HepG2 (cell line): ENCODE results near the gene TAF13. TPM values are rescaled to one million over a fixed set of nuclear protein-coding genes. Genes with fewer than 3 reads are reported as not detected.

ENCODE experiments used
- GABPB1 ChIP-seq: IDR thresholded peaks from 2 replicates; pipeline ENCODE4 v1.6.1; 2016; ENCODE audit warnings: mild to moderate bottlenecking, missing genetic modification reagents, moderate library complexity, missing compliant biosample characterization
- HNF4A ChIP-seq: sonication (generic); formaldehyde crosslinking; IDR thresholded peaks from 2 replicates; pipeline ENCODE4 v1.4.0; 2020; ENCODE audit warnings: missing genetic modification reagents
- PAF1 ChIP-seq: IDR thresholded peaks from 2 replicates; pipeline ENCODE4 v1.6.1; 2016; ENCODE audit warnings: missing genetic modification reagents, missing compliant biosample characterization
- PCBP1 ChIP-seq: fragments of 200-400 bp; formaldehyde crosslinking; IDR thresholded peaks from 2 replicates; pipeline ENCODE4 v1.6.1; 2017; ENCODE audit warnings: mild to moderate bottlenecking, low read depth, low read length, borderline replicate concordance
- PHF21A ChIP-seq: sonication (generic); formaldehyde crosslinking; IDR thresholded peaks from 2 replicates; pipeline ENCODE4 v1.5.0; 2020; ENCODE audit warnings: mild to moderate bottlenecking, missing genetic modification reagents
- POLR2A ChIP-seq, 2 experiments: IDR thresholded peaks; 2 replicates each; pipeline ENCODE4 v1.6.1; 2011; ENCODE audit warnings: low read depth in 2 of 2, low read length in 2 of 2, mild to moderate bottlenecking in 1 of 2, moderate library complexity in 1 of 2; ENCODE audit not compliant: insufficient read depth in 1 of 2
- STAT5B ChIP-seq: sonication (generic); formaldehyde crosslinking; IDR thresholded peaks from 2 replicates; pipeline ENCODE4 v1.4.0; 2020; ENCODE audit warnings: missing genetic modification reagents
- ZBTB3 ChIP-seq: sonication (generic); formaldehyde crosslinking; IDR thresholded peaks from 2 replicates; pipeline ENCODE4 v1.4.0; 2020; ENCODE audit warnings: low read depth, mild to moderate bottlenecking, moderate library complexity, missing genetic modification reagents, borderline replicate concordance
- ZBTB7A ChIP-seq: sonication (generic); formaldehyde crosslinking; IDR thresholded peaks from 2 replicates; pipeline ENCODE4 v1.8.0; 2022; ENCODE audit warnings: mild to moderate bottlenecking, missing genetic modification reagents
- ZFX ChIP-seq: sonication (generic); formaldehyde crosslinking; IDR thresholded peaks from 2 replicates; pipeline ENCODE4 v1.4.0; 2020; ENCODE audit warnings: mild to moderate bottlenecking, low read depth, missing genetic modification reagents, moderate library complexity
- ZNF230 ChIP-seq: sonication (generic); formaldehyde crosslinking; IDR thresholded peaks from 2 replicates; pipeline ENCODE4 v1.4.0; 2020; ENCODE audit warnings: mild to moderate bottlenecking, missing genetic modification reagents
- ZNF382 ChIP-seq: sonication (generic); formaldehyde crosslinking; IDR thresholded peaks from 2 replicates; pipeline ENCODE4 v1.5.0; 2020; ENCODE audit warnings: missing genetic modification reagents, mild to moderate bottlenecking, borderline replicate concordance
- ZNF577 ChIP-seq: sonication (generic); formaldehyde crosslinking; IDR thresholded peaks from 2 replicates; pipeline ENCODE4 v1.4.0; 2020; ENCODE audit warnings: mild to moderate bottlenecking, low read depth, missing genetic modification reagents, borderline replicate concordance
- ZNF605 ChIP-seq: sonication (generic); formaldehyde crosslinking; IDR thresholded peaks from 2 replicates; pipeline ENCODE4 v1.8.0; 2022; ENCODE audit warnings: mild to moderate bottlenecking, missing genetic modification reagents
- ZNF766 ChIP-seq: sonication (generic); formaldehyde crosslinking; IDR thresholded peaks from 2 replicates; pipeline ENCODE4 v1.5.0; 2020; ENCODE audit warnings: missing genetic modification reagents, borderline replicate concordance
- polyA plus RNA-seq, 8 experiments: library from polyadenylated mRNA; depleted of rRNA in 3 of 8; stranded (reverse) in 7 of 8; unstranded in 1 of 8; fragments of >200 nt; fragmentation: Illumina TruSeq in 4 of 8; extraction: Trizol in 4 of 8; gene quantifications; 2 replicates each; pipeline versions ENCODE4 v1.2.1 to v1.2.3, GENCODE V29; 2011 to 2016; ENCODE audit warnings: low read depth in 4 of 8, missing spikeins in 1 of 8, mixed read lengths in 1 of 8; ENCODE audit not compliant: insufficient read depth in 1 of 8
- total RNA-seq, 5 experiments: library from RNA; depleted of rRNA; stranded (reverse); fragments of >200 nt; fragmentation: Illumina TruSeq; extraction: Trizol; gene quantifications; 2 replicates each; pipeline ENCODE4 v1.2.3, GENCODE V29; 2016; ENCODE audit warnings: low read depth in 1 of 5
- TF ChIP-seq, protein P1 (sequence below): sonication (generic); formaldehyde crosslinking; IDR thresholded peaks from 2 replicates; pipeline ENCODE4 v1.8.1; 2022; ENCODE audit warnings: low read depth, mild to moderate bottlenecking, missing genetic modification reagents
- TF ChIP-seq, protein P2 (sequence below): sonication (generic); formaldehyde crosslinking; IDR thresholded peaks from 2 replicates; pipeline ENCODE4 v1.4.0; 2020; ENCODE audit warnings: mild to moderate bottlenecking, low read depth, missing genetic modification reagents
- TF ChIP-seq, protein P3 (sequence below): sonication (generic); formaldehyde crosslinking; IDR thresholded peaks from 2 replicates; pipeline ENCODE4 v1.4.0; 2020; ENCODE audit warnings: missing genetic modification reagents, borderline replicate concordance
- TF ChIP-seq, protein P4 (sequence below): sonication (generic); formaldehyde crosslinking; IDR thresholded peaks from 2 replicates; pipeline ENCODE4 v1.8.0; 2022; ENCODE audit warnings: mild to moderate bottlenecking, missing genetic modification reagents, moderate library complexity
- TF ChIP-seq, protein P5 (sequence below): sonication (generic); formaldehyde crosslinking; IDR thresholded peaks from 2 replicates; pipeline ENCODE4 v1.4.0; 2020; ENCODE audit warnings: missing genetic modification reagents

The TAF13 gene
- total and polyA plus RNA-seq, 2 of the 13 experiments (the other 11 are each of a cell fraction or from before 2014, with no cell fraction given), result 11.5 to 36.3 TPM

DNA sequence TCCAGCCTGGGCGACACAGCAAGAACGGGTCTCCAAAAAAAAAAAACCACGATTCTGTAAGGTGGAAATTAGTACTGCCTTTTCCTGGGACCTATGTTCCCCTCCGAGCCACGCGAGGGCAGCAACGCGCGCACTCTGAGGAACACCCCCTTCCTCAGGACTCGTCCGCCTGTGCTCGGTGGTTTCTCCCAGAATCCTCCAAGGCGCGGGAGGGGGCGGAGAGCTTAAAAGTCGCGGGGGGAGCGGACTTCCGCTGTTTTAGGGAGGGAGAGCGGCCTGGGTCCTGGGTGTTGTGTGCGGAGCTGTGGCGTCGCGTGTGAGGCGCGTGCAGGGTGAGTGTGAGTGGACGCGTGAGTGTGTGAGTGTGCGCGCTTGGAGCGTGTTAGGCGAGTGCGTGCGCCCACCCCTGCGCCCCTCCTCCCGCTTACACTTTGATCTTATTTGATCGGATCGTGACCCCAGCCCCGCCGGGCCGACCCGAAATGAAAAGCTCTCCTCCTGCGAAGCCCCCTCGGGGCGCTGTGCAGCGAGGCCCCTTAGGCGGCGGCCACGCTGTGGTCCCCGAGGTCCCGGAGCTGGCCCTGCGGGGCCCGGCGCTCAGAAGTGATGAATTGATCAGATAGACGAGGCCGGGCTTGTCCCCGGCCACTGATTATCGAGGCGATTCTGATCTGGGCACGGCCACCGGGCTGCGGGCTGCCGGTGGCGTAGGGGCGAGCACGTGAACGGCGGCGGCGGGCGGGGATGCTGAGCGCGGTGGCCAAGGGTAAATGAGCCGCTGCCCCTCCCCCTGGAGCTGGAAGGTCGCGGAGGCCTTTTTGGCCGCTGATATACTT, 24.4 kb upstream of the TAF13 start (continued):
- TF ChIP-seq, protein P1, sequence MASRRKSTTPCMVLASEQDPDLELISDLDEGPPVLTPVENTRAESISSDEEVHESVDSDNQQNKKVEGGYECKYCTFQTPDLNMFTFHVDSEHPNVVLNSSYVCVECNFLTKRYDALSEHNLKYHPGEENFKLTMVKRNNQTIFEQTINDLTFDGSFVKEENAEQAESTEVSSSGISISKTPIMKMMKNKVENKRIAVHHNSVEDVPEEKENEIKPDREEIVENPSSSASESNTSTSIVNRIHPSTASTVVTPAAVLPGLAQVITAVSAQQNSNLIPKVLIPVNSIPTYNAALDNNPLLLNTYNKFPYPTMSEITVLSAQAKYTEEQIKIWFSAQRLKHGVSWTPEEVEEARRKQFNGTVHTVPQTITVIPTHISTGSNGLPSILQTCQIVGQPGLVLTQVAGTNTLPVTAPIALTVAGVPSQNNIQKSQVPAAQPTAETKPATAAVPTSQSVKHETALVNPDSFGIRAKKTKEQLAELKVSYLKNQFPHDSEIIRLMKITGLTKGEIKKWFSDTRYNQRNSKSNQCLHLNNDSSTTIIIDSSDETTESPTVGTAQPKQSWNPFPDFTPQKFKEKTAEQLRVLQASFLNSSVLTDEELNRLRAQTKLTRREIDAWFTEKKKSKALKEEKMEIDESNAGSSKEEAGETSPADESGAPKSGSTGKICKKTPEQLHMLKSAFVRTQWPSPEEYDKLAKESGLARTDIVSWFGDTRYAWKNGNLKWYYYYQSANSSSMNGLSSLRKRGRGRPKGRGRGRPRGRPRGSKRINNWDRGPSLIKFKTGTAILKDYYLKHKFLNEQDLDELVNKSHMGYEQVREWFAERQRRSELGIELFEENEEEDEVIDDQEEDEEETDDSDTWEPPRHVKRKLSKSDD (CRISPR knock-in tag), result peak; percentile 71
- TF ChIP-seq, protein P2, sequence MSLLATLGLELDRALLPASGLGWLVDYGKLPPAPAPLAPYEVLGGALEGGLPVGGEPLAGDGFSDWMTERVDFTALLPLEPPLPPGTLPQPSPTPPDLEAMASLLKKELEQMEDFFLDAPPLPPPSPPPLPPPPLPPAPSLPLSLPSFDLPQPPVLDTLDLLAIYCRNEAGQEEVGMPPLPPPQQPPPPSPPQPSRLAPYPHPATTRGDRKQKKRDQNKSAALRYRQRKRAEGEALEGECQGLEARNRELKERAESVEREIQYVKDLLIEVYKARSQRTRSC (CRISPR knock-in tag), result no peak; the same call in 1 of the 2 replicates
- TF ChIP-seq, protein P3, sequence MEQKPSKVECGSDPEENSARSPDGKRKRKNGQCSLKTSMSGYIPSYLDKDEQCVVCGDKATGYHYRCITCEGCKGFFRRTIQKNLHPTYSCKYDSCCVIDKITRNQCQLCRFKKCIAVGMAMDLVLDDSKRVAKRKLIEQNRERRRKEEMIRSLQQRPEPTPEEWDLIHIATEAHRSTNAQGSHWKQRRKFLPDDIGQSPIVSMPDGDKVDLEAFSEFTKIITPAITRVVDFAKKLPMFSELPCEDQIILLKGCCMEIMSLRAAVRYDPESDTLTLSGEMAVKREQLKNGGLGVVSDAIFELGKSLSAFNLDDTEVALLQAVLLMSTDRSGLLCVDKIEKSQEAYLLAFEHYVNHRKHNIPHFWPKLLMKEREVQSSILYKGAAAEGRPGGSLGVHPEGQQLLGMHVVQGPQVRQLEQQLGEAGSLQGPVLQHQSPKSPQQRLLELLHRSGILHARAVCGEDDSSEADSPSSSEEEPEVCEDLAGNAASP, result no peak; the same call in 1 of the 2 replicates
- peak; percentile 96 for TF ChIP-seq GABPB1
- TF ChIP-seq HNF4A (CRISPR knock-in tag), result peak; percentile 38; the same call in 1 of the 2 replicates
- TF ChIP-seq ZBTB3 (CRISPR knock-in tag), result peak; percentile 63; the same call in 1 of the 2 replicates
- TF ChIP-seq PAF1, result no peak
- peak; percentile 97 for TF ChIP-seq ZNF230 (CRISPR knock-in tag)
- TF ChIP-seq PHF21A (CRISPR knock-in tag), result 0 out of 2 replicates have a peak, but pooled peaks have one; percentile 50
- peak; percentile 96 for TF ChIP-seq ZNF605 (CRISPR knock-in tag)
- TF ChIP-seq, protein P4, sequence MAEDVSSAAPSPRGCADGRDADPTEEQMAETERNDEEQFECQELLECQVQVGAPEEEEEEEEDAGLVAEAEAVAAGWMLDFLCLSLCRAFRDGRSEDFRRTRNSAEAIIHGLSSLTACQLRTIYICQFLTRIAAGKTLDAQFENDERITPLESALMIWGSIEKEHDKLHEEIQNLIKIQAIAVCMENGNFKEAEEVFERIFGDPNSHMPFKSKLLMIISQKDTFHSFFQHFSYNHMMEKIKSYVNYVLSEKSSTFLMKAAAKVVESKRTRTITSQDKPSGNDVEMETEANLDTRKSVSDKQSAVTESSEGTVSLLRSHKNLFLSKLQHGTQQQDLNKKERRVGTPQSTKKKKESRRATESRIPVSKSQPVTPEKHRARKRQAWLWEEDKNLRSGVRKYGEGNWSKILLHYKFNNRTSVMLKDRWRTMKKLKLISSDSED (CRISPR knock-in tag), result peak; percentile 56; the same call in 1 of the 2 replicates
- peak; percentile 100 for TF ChIP-seq POLR2A (IDR thresholded peaks at IDR 0.05; ENCODE audit: insufficient read depth in 1 of 2, low read depth in 2 of 2, low read length in 2 of 2)
- peak; percentile 95 for TF ChIP-seq ZBTB7A (CRISPR knock-in tag)
- TF ChIP-seq ZNF766 (CRISPR knock-in tag), result peak; percentile 87; the same call in 1 of the 2 replicates
- TF ChIP-seq STAT5B, result peak; percentile 63; the same call in 1 of the 2 replicates
- peak; percentile 96 for TF ChIP-seq ZFX (CRISPR knock-in tag)
- no peak for TF ChIP-seq ZNF382 (CRISPR knock-in tag)
- TF ChIP-seq PCBP1, result 0 out of 2 replicates have a peak, but pooled peaks have one; percentile 67
- no peak for TF ChIP-seq ZNF577 (CRISPR knock-in tag)
- TF ChIP-seq, protein P5, sequence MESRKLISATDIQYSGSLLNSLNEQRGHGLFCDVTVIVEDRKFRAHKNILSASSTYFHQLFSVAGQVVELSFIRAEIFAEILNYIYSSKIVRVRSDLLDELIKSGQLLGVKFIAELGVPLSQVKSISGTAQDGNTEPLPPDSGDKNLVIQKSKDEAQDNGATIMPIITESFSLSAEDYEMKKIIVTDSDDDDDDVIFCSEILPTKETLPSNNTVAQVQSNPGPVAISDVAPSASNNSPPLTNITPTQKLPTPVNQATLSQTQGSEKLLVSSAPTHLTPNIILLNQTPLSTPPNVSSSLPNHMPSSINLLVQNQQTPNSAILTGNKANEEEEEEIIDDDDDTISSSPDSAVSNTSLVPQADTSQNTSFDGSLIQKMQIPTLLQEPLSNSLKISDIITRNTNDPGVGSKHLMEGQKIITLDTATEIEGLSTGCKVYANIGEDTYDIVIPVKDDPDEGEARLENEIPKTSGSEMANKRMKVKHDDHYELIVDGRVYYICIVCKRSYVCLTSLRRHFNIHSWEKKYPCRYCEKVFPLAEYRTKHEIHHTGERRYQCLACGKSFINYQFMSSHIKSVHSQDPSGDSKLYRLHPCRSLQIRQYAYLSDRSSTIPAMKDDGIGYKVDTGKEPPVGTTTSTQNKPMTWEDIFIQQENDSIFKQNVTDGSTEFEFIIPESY (CRISPR knock-in tag), result peak; percentile 30; the same call in 1 of the 2 replicates
